ENCODE results near the gene CRISP3. TPM values are rescaled to one million over a fixed set of nuclear protein-coding genes. Genes with fewer than 3 reads are reported as not detected.

The CRISP3 gene
- total and polyA plus RNA-seq, 10 of the 15 experiments (the other 5 are each of a cell fraction or from before 2014, with no cell fraction given), result not detected

DNA sequence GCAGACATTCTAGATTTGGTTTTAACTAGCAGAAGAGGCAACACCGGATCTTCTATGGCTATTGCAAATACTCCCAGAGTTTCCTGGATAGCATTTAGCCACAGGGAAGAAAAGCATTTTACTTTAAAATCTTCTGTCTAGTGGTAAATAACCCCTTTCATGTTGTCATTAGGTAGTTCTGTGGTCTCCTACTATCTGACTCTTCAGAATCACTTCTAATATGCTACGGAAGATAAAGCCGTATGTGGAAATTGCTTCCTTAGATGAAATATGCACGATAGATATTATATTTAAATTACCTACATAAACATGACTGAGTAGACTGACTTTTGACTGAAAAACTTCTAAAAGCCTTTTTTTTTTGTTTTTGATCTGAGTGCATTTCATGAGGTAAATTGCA lies 759 bp downstream of the CRISP3 start:
- CTCF ChIA-PET, result no interaction called here
- intact Hi-C loops (cut with micrococcal nuclease; ENCODE audit: unreplicated experiment) (no loop called here), in situ Hi-C loops (cut with MboI) (no loop called here)
- 57% methylated on average over 4 of the region's 4 CpGs for WGBS (ENCODE audit: insufficient coverage, insufficient replicate concordance, low lambda C conversion rate, missing lambda C conversion rate)
- Histone ChIP-seq H2AFZ (ENCODE audit: control insufficient read depth, low read depth, low read length) (no peak overlapping the region), H3K9me3 (replicated peaks; ENCODE audit: control insufficient read depth, insufficient read depth, low read length) (no peaks in the 10 kb centered on the region), H3K4me3 (no peak overlapping the region), H3K27me3 (replicated peaks in 1 of 2; ENCODE audit: control insufficient read depth in 2 of 2, insufficient read depth in 2 of 2, low read length in 1 of 2) (no peaks in the 10 kb centered on the region), H3K79me2 (ENCODE audit: control insufficient read depth, insufficient read depth, low read length) (no peaks in the 10 kb centered on the region), H3K4me2 (ENCODE audit: control insufficient read depth, insufficient read depth) (no peak overlapping the region), H4K20me1 (ENCODE audit: control insufficient read depth, insufficient read depth) (no peaks in the 10 kb centered on the region), H3K4me1 (ENCODE audit: control insufficient read depth, insufficient read depth, low read length) (no peaks in the 10 kb centered on the region), H3K36me3 (ENCODE audit: control insufficient read depth in 2 of 2, insufficient read depth in 2 of 2, low read length in 1 of 2) (no peaks in the 10 kb centered on the region), H3K9ac (ENCODE audit: control insufficient read depth, insufficient read depth, low read length) (no peak overlapping the region), H3K27ac (ENCODE audit: control insufficient read depth, insufficient read depth) (no peak overlapping the region)
- FAIRE-seq, result no peak
- ATAC-seq, result no peak
- no peak for DNase-seq (ENCODE audit: low read depth, low spot score)
- RAD21 ChIA-PET (ENCODE audit: unreplicated experiment), result no interaction called here
- POLR2A ChIA-PET, result no interaction called here
- TF ChIP-seq SMAD5 (IDR thresholded peaks at IDR 0.05; ENCODE audit: low read depth) (no peak), CEBPZ (IDR thresholded peaks at IDR 0.05; ENCODE audit: low read depth, low read length) (no peak), RAD21 (IDR thresholded peaks at IDR 0.05; ENCODE audit: insufficient read depth, low read depth, low read length) (no peak)
- TF ChIP-seq, protein P1, sequence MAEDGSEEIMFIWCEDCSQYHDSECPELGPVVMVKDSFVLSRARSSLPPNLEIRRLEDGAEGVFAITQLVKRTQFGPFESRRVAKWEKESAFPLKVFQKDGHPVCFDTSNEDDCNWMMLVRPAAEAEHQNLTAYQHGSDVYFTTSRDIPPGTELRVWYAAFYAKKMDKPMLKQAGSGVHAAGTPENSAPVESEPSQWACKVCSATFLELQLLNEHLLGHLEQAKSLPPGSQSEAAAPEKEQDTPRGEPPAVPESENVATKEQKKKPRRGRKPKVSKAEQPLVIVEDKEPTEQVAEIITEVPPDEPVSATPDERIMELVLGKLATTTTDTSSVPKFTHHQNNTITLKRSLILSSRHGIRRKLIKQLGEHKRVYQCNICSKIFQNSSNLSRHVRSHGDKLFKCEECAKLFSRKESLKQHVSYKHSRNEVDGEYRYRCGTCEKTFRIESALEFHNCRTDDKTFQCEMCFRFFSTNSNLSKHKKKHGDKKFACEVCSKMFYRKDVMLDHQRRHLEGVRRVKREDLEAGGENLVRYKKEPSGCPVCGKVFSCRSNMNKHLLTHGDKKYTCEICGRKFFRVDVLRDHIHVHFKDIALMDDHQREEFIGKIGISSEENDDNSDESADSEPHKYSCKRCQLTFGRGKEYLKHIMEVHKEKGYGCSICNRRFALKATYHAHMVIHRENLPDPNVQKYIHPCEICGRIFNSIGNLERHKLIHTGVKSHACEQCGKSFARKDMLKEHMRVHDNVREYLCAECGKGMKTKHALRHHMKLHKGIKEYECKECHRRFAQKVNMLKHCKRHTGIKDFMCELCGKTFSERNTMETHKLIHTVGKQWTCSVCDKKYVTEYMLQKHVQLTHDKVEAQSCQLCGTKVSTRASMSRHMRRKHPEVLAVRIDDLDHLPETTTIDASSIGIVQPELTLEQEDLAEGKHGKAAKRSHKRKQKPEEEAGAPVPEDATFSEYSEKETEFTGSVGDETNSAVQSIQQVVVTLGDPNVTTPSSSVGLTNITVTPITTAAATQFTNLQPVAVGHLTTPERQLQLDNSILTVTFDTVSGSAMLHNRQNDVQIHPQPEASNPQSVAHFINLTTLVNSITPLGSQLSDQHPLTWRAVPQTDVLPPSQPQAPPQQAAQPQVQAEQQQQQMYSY (CRISPR knock-in tag; IDR thresholded peaks at IDR 0.05), result no peak
- SMC1A ChIA-PET (ENCODE audit: uncharacterized antibody, unreplicated experiment), result no interaction called here
- no TSS peak for BruUV-seq (replicated peaks)
